Heart left ventricle (tissue), 13 donors: Measurements from ENCODE around the gene DNMT3A.

ENCODE experiments used
- CTCF ChIP-seq, 12 donors: fragments of 200-600 bp; sonication (generic) in 4 of 12; IDR thresholded peaks; one replicate each; pipeline versions ENCODE4 v1.5.0 to v1.8.0; 2018 to 2022; ENCODE audit warnings: antibody characterized with exemption in 12 of 12, mild to moderate bottlenecking in 5 of 12
- POLR2A ChIP-seq, 2 donors: fragments of 450-650 bp; IDR thresholded peaks; one replicate each; pipeline ENCODE4 v1.6.1; 2017; ENCODE audit warnings: antibody characterized with exemption in 2 of 2, mild to moderate bottlenecking in 2 of 2, moderate library complexity in 2 of 2
- donor health status: ischemic (EF 13 %, LVEDD 7.1; RV severe dilation, severe dysfunction).
- donor health status: DM: no; HTN: yes; CAD: no.
- donor health status: DM: no; HTN: no; CAD: no.
- donor health status: ischemic (EF 25% LVEDD 6.9; RV normal size, moderate dysfunction).
- donor health status: ischemic (EF 25% LVEDD 5.7; RV mildly dilated, moderate dysfunction).
- donor health status: ischemic (EF 35%, LVEDD 5.7; RV mildly dilated, moderate dysfunction).
- donor health status: nonischemic (EF 11% LVEDD 7.7; RV severe dilation, severe dysfunction).
- donor health status: DM: yes; HTN: yes; CAD: no.
- donor health status: PGD.
- donor health status: ischemic (EF 29% LVEDD 5.4; RV normal size, mild dysfunction).
- donor health status: nonischemic (EF 23%, LVEDD 6.1; RV moderate dilation, normal function).

GRCh38 chr2:25339211-25339674, 2.5 kb downstream of the DNMT3A start:
- TF ChIP-seq CTCF (IDR thresholded peaks at IDR 0.05) (no peak), POLR2A (IDR thresholded peaks at IDR 0.05) (no peak)
